Measurements from ENCODE around the gene CTIF. TPM values are rescaled to one million over a fixed set of nuclear protein-coding genes. Genes with fewer than 3 reads are reported as not detected.

Gene CTIF
- total RNA-seq, 2 experiments from 2014 or later, result 6.3 to 6.9 TPM

DNA sequence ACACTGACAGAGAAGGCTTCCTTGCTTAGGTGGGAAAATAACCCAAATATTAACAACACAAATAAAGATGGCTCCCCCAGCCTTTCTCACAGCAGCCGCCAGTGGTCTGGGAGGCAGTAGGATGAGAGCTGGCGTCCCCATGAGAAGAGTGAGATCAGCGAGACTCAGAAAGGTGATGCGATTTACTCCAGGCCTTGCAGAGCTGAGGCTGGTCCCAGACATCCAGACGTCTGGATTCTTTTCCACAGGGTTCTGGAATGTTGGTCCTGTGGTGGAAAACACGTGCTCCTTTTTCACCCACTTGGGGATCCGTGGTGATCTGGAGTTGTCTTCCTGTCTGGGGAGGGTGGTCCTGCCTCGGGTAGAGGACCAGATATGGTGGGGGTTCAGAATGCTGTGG, 190.6 kb downstream of the CTIF start:
- POLR2A ChIA-PET, result no interaction called here
- CTCF ChIA-PET, result no interaction called here

- CTCF ChIA-PET, result no interaction called here
- POLR2A ChIA-PET, result no interaction called here
These were observed 191.2 kb downstream of the CTIF start for GRCh38 chr18:48730010-48730409.

GRCh38 chr18:48732767-48733424, 194.1 kb downstream of the CTIF start:
- POLR2A ChIA-PET, result no interaction called here
- CTCF ChIA-PET, result no interaction called here

DNA sequence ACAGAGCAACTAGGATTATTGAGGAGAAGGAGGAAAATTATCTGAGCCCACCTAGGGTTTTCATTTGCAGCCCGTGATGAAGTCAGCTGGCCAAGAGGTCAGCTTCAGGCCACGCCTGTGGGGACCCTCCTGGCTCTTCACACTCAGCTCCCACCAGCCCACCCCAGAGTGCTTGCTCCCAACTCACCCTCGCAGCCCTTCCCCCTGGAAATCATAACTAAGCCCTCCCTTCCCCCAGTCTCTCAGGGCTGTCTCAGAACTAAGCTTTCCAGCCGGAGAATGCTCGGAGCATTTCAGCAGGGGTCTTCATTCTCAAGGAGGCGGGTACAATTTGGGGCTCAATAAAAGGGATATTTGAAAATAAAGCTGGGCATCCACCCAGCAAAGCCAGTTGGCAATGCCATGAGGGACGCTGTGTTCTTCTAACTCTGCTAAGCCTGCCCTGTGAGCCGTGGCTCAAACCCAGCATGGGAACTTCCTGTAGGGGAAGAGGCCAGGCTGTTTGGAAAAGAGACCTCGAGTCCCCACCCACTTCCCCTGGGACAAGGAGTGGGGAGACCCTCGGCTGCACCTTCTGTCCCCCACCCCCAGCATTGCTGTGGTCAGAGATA, 194.9 kb downstream of the CTIF start:
- ChIA-PET POLR2A (interaction anchor here (0.5 kb wide), 1 partner anchor 219 kb away, joined by 3 read pairs; no protein-coding TSS in a partner anchor), CTCF (no interaction called here)

- ChIA-PET POLR2A (no interaction called here), CTCF (no interaction called here)
These were observed 195.6 kb downstream of the CTIF start for GRCh38 chr18:48734460-48734859.

GRCh38 chr18:48735080-48735676, 196.3 kb downstream of the CTIF start:
- CTCF ChIA-PET, result no interaction called here
- POLR2A ChIA-PET, result no interaction called here

GRCh38 chr18:48735681-48736255, 196.9 kb downstream of the CTIF start:
- CTCF ChIA-PET, result no interaction called here
- POLR2A ChIA-PET, result no interaction called here

- ChIA-PET CTCF (interaction anchor here (0.6 kb wide), 1 partner anchor 908 kb away, joined by 5 read pairs; no protein-coding TSS in a partner anchor), POLR2A (no interaction called here)
These were observed 197.8 kb downstream of the CTIF start for GRCh38 chr18:48736321-48737260.

GRCh38 chr18:48739266-48740067, 200.6 kb downstream of the CTIF start:
- POLR2A ChIA-PET, result no interaction called here
- CTCF ChIA-PET, result no interaction called here

GRCh38 chr18:48740068-48740440, 201.2 kb downstream of the CTIF start:
- POLR2A ChIA-PET, result no interaction called here
- CTCF ChIA-PET, result no interaction called here

GRCh38 chr18:48740851-48741485, 202.1 kb downstream of the CTIF start:
- ChIA-PET POLR2A (no interaction called here), CTCF (no interaction called here)

DNA sequence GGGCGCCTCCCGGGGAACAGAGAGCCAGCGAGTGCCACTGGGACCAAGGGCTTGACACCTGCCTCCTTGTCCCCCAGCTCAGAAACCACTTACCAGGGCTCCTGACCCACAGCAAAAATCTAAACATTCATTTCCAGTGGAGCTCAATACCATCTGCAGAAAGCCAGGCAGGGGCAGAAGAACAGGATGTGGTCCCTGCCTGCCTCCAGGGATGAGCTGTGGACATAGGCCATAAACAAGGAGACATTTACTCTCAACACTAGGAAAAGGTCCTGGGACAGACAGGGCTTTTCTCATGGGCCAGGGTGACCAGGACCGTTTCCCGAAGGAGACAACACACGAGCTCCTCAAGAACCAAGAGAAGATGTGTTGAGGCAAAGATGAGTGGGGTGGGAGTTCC, 203.0 kb downstream of the CTIF start:
- ChIA-PET POLR2A (no interaction called here), CTCF (no interaction called here)

- CTCF ChIA-PET, result no interaction called here
These were observed 203.5 kb downstream of the CTIF start for GRCh38 chr18:48742304-48742703.

GRCh38 chr18:48742706-48743475, 204.1 kb downstream of the CTIF start:
- ChIA-PET POLR2A (no interaction called here), CTCF (no interaction called here)

More at GRCh38 chr18:48742304-48742703, 203.5 kb downstream of the CTIF start:
- POLR2A ChIA-PET, result no interaction called here

- CTCF ChIA-PET, result no interaction called here
- POLR2A ChIA-PET, result no interaction called here
These were observed 205.1 kb downstream of the CTIF start for GRCh38 chr18:48743886-48744285.

DNA sequence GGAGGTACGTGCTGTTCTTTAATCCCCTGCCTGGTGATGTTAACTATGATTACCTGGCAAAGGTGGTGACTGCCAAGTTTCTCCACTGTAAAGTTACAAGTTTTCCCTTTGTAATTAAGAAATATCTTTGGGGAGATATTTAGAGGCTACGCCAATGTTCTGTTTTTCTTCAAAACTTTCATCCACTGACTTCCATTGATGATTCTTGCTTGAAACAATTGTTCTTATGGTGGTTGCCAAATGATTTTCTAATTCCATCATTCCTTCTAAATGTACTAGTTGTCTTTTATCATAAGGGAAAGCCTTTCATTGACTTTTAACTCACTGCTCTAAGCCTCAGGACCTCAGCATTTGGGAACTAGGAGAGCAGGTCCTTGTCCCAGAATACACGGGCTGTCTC, 206.5 kb downstream of the CTIF start:
- CTCF ChIA-PET, result no interaction called here
- POLR2A ChIA-PET, result no interaction called here

- CTCF ChIA-PET, result no interaction called here
- POLR2A ChIA-PET, result no interaction called here
These were observed 210.9 kb downstream of the CTIF start for GRCh38 chr18:48749768-48750167.

DNA sequence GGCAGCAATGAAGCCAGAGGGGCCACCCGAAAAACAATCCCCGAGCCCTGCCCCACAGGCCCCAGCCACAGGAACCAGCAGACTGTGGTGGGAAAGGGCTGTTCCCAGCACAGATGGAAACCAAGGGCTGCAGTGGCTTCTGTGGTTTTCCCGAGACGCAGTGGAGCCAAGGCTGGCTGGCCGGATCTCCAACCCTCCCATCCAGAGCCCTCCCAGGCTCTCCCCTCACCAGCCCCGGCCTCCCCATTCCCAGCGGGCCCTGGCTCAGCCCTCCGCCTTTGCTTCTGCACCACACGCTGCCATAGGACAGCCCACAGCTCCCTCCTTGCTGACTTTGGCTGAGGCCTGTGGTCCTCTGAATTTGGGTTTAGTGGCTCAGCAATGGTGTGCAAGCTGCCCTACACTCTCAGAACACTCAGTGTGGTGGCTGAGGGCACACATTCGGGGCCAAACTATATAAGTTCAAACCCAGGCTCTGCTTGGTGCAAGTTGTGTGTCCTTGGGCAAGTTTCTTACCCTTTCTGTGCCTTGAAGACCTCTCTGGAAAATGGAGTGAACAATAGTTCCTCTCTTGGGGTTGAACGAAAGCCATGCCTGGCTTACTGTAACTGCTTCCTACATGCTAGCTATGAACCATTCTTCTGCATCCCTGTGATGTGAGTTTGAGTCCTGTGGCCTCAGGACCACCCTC, 211.8 kb downstream of the CTIF start:
- ChIA-PET POLR2A (no interaction called here), CTCF (no interaction called here)

Data from activated CD8-positive, alpha-beta memory T cell treated with anti-CD3 and anti-CD28 coated beads for 36 hours (primary cell).